Keratinocyte (primary cell): ENCODE measurements around the gene CA12. TPM values are rescaled to one million over a fixed set of nuclear protein-coding genes. Genes with fewer than 3 reads are reported as not detected.
"Not testable (repeated sequence)": the region's sequence is repeated elsewhere in the genome, so short reads cannot be mapped to it uniquely, and the experiment has no call there.

ENCODE experiments used
- DNase-seq: peaks from one replicate; pipeline ENCODE4 v3.0.0-alpha.2; 2011; ENCODE audit warnings: low read depth, missing footprints, low spot score
- FAIRE-seq: peaks from 2 replicates; lab custom pipeline; 2011; peaks lifted over from hg19 to GRCh38; lab: Jason Lieb, UNC
- H2AFZ ChIP-seq: 2 replicates; pipeline ENCODE4 v1.6.0; 2012; ENCODE audit warnings: low read length, control low read depth, inconsistent platforms; ENCODE audit not compliant: control insufficient read depth
- H3K27ac ChIP-seq: 2 replicates; pipeline ENCODE4 v1.5.1; 2011; ENCODE audit warnings: low read length; ENCODE audit not compliant: control insufficient read depth, insufficient read depth
- H3K27me3 ChIP-seq: 3 replicates; pipeline ENCODE4 v1.6.0; 2011; ENCODE audit warnings: low read length; ENCODE audit not compliant: control insufficient read depth, insufficient read depth; ENCODE audit errors: extremely low read depth
- H3K36me3 ChIP-seq, 2 experiments: 2 replicates in 1 of 2; 3 replicates in 1 of 2; pipeline ENCODE4 v1.5.1; 2011; ENCODE audit warnings: low read length in 2 of 2, mild to moderate bottlenecking in 1 of 2; ENCODE audit not compliant: control insufficient read depth in 2 of 2, insufficient read depth in 2 of 2; ENCODE audit errors: extremely low read depth in 1 of 2
- H3K4me1 ChIP-seq: 3 replicates; pipeline ENCODE4 v1.5.1; 2011; ENCODE audit warnings: low read length; ENCODE audit not compliant: control insufficient read depth, insufficient read depth; ENCODE audit errors: extremely low read depth
- H3K4me2 ChIP-seq: 3 replicates; pipeline ENCODE4 v1.6.0; 2011; ENCODE audit warnings: low read depth, low read length; ENCODE audit not compliant: control insufficient read depth, insufficient read depth; ENCODE audit errors: extremely low read depth
- H3K4me3 ChIP-seq, 3 experiments: fragments of 200-600 bp in 1 of 3; sonication (generic) in 1 of 3; 2 replicates in 2 of 3; 3 replicates in 1 of 3; pipeline ENCODE4 v1.5.1; 2011 to 2016; ENCODE audit warnings: low read length in 3 of 3, mild to moderate bottlenecking in 3 of 3, control low read depth in 2 of 3, inconsistent platforms in 1 of 3, low read depth in 1 of 3, mixed read lengths in 1 of 3, mixed run types in 1 of 3, moderate library complexity in 1 of 3; ENCODE audit not compliant: control insufficient read depth in 2 of 3, insufficient read depth in 2 of 3; ENCODE audit errors: extremely low read depth in 1 of 3
- H3K79me2 ChIP-seq: 2 replicates; pipeline ENCODE4 v1.6.0; 2012; ENCODE audit warnings: low read length; ENCODE audit not compliant: control insufficient read depth, insufficient read depth
- H3K9ac ChIP-seq: 3 replicates; pipeline ENCODE4 v1.6.0; 2011; ENCODE audit warnings: low read length; ENCODE audit not compliant: control insufficient read depth, insufficient read depth; ENCODE audit errors: extremely low read depth
- H3K9me1 ChIP-seq: 3 replicates; pipeline ENCODE4 v1.6.0; 2011; ENCODE audit warnings: low read length; ENCODE audit not compliant: control insufficient read depth, insufficient read depth; ENCODE audit errors: extremely low read depth
- H3K9me3 ChIP-seq: 2 replicates; pipeline ENCODE4 v1.5.1; 2012; ENCODE audit warnings: low read depth, low read length; ENCODE audit not compliant: control insufficient read depth
- H4K20me1 ChIP-seq: 3 replicates; pipeline ENCODE4 v1.6.0; 2011; ENCODE audit warnings: low read length; ENCODE audit not compliant: control insufficient read depth, insufficient read depth; ENCODE audit errors: extremely low read depth
- CTCF ChIP-seq, 3 experiments: IDR thresholded peaks in 1 of 3; conservative IDR thresholded peaks in 1 of 3; optimal IDR thresholded peaks in 1 of 3; 2 replicates in 2 of 3; 3 replicates in 1 of 3; pipeline versions ENCODE3 to v1.5.1; 2011; ENCODE audit warnings: low read length in 3 of 3, mild to moderate bottlenecking in 3 of 3, moderate library complexity in 2 of 3, control low read depth in 1 of 3, inconsistent platforms in 1 of 3; ENCODE audit not compliant: insufficient read depth in 2 of 3; ENCODE audit errors: extremely low read depth in 1 of 3
- EZH2 ChIP-seq: IDR thresholded peaks from one replicate; pipeline ENCODE4 v1.6.1; 2012; ENCODE audit warnings: inconsistent platforms, mild to moderate bottlenecking, low read length, moderate library complexity
- dilution Hi-C: fragments of 300-500 bp; cut with MboI; formaldehyde crosslinking; loops from one replicate; pipeline ENCODE4 v1.7.0; 2020; ENCODE audit warnings: low sequenced_read_pairs; ENCODE audit not compliant: extremely low pct_ligation_motif_present
- polyA plus RNA-seq, 5 experiments: library from polyadenylated mRNA; depleted of rRNA in 3 of 5; stranded (reverse) in 3 of 5; stranded (forward) in 1 of 5; unstranded in 1 of 5; fragments of >200 nt; gene quantifications; 1 replicate in 1 of 5; 2 replicates in 3 of 5; 3 replicates in 1 of 5; pipeline versions ENCODE4 v1.2.1 to v1.2.3, GENCODE V29; 2011 to 2012; ENCODE audit warnings: missing spikeins in 2 of 5, low read depth in 1 of 5, low replicate concordance in 1 of 5

CA12 gene
- polyA plus RNA-seq, 1 donor (not counting 4 experiments of a cell fraction or from before 2014, with no cell fraction given) = 158 TPM

GRCh38 chr15:63322541-63322940 is 59.1 kb downstream of the CA12 start:
- no peak overlapping the region for H3K4me3 ChIP-seq
- H3K9ac ChIP-seq = no peak overlapping the region
- no peaks in the 10 kb centered on the region for H3K9me1 ChIP-seq
- DNase-seq (no peak), FAIRE-seq (no peak)
- TF ChIP-seq CTCF (optimal IDR thresholded peaks at IDR 0.05 in 1 of 3, IDR thresholded peaks at IDR 0.05 in 1 of 3, conservative IDR thresholded peaks at IDR 0.05 in 1 of 3; ENCODE audit: extremely low read depth in 1 of 3, insufficient read depth in 2 of 3, low read length in 3 of 3) = no peak
- no peak for TF ChIP-seq EZH2
- H3K4me1 ChIP-seq = no peaks in the 10 kb centered on the region
- no peaks in the 10 kb centered on the region for H4K20me1 ChIP-seq
- H3K79me2 ChIP-seq = no peaks in the 10 kb centered on the region
- no peaks in the 10 kb centered on the region for H3K9me3 ChIP-seq
- H3K27ac ChIP-seq = no peak overlapping the region
- no peak overlapping the region for H2AFZ ChIP-seq
- peaks cover 5% of the 10 kb centered on the region in 2 experiments for H3K36me3 ChIP-seq
- no peak overlapping the region for H3K4me2 ChIP-seq
- dilution Hi-C loops = no loop called here
- no peaks in the 10 kb centered on the region for H3K27me3 ChIP-seq

- H3K4me1 ChIP-seq = no peaks in the 10 kb centered on the region
- no peak overlapping the region for H3K4me3 ChIP-seq
- H3K4me2 ChIP-seq = no peak overlapping the region
- H3K36me3 ChIP-seq = peaks cover 3 to 5% of the 10 kb centered on the region in 2 experiments
- H3K79me2 ChIP-seq = no peaks in the 10 kb centered on the region
- H4K20me1 ChIP-seq = no peaks in the 10 kb centered on the region
- FAIRE-seq = no peak
- H2AFZ ChIP-seq = no peak overlapping the region
- dilution Hi-C loops = no loop called here
- H3K27ac ChIP-seq = no peak overlapping the region
- no peaks in the 10 kb centered on the region for H3K27me3 ChIP-seq
- TF ChIP-seq EZH2 (no peak), CTCF (optimal IDR thresholded peaks at IDR 0.05 in 1 of 3, IDR thresholded peaks at IDR 0.05 in 1 of 3, conservative IDR thresholded peaks at IDR 0.05 in 1 of 3; ENCODE audit: extremely low read depth in 1 of 3, insufficient read depth in 2 of 3, low read length in 3 of 3) (no peak)
- H3K9me1 ChIP-seq = no peaks in the 10 kb centered on the region
- H3K9ac ChIP-seq = no peak overlapping the region
- DNase-seq = no peak
- no peaks in the 10 kb centered on the region for H3K9me3 ChIP-seq
These were observed 60.2 kb downstream of the CA12 start for GRCh38 chr15:63321462-63321861.

DNA sequence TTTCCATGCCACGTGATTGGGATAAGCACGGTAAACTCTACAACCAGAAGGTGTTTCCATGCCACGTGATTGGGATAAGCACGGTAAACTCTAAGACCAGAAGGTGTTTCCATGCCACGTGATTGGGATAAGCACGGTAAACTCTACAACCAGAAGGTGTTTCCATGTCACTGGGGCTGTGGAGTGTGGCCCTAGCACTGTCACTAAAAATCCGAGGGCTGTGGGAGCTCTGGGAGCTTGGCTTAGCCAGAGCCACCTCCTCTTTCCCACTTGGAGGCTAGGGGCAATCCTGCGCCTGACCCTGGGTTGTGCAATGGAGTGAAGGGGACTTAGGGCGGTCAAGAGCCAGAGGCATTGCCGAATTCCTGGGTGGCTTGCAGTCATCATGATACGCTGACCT is 60.7 kb downstream of the CA12 start:
- H3K4me2 ChIP-seq, H3K27ac ChIP-seq, H3K9me1 ChIP-seq, FAIRE-seq, H4K20me1 ChIP-seq, DNase-seq, H3K79me2 ChIP-seq, H3K36me3 ChIP-seq, dilution Hi-C loops, H3K9me3 ChIP-seq, H3K4me1 ChIP-seq, H2AFZ ChIP-seq, H3K27me3 ChIP-seq, H3K9ac ChIP-seq, H3K4me3 ChIP-seq: not testable (repeated sequence)

DNA sequence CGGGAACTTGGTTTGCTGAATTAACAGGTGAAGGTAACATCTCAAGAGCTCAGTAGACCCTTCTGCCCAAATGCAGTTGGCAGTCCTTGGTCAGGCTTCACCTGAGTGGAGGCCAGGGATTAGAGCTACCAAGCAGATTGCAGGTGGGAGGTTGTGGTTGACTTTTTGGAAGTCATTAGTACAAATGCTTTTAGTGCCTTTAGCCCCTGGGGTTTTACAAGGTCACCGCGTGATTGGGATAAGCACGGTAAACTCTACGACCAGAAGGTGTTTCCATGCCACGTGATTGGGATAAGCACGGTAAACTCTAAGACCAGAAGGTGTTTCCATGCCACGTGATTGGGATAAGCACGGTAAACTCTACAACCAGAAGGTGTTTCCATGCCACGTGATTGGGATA is 61.2 kb downstream of the CA12 start:
- H3K27me3 ChIP-seq, H2AFZ ChIP-seq, H3K4me3 ChIP-seq, H3K9me3 ChIP-seq, H4K20me1 ChIP-seq, H3K4me1 ChIP-seq, FAIRE-seq, H3K9ac ChIP-seq, H3K79me2 ChIP-seq, DNase-seq, H3K4me2 ChIP-seq, H3K36me3 ChIP-seq, H3K9me1 ChIP-seq, H3K27ac ChIP-seq, dilution Hi-C loops: not testable (repeated sequence)
